Measurements from ENCODE around the gene CAPN15. TPM values are rescaled to one million over a fixed set of nuclear protein-coding genes. Genes with fewer than 3 reads are reported as not detected.
"Not testable (repeated sequence)": the region's sequence is repeated elsewhere in the genome, so short reads cannot be mapped to it uniquely, and the experiment has no call there.

The CAPN15 gene
- total RNA-seq, 1 donor from 2014 or later = 81.8 TPM

GRCh38 chr16:589658-590187 is 62.2 kb downstream of the CAPN15 start, which contains the start of gene RAB40C:
Gene RAB40C, plus strand, starts transcription at chr16:590066. Its CDS starts 226 bp downstream, at chr16:590292.
- DNase-seq (ENCODE audit: low read depth) = peak; percentile 96

GRCh38 chr16:590188-590814 is 62.8 kb downstream of the CAPN15 start:
- DNase-seq (ENCODE audit: low read depth) = peak; percentile 42

- DNase-seq (ENCODE audit: low read depth) = no peak
These were observed 63.3 kb downstream of the CAPN15 start for GRCh38 chr16:590815-591200.

- DNase-seq (ENCODE audit: low read depth) = no peak
These were observed 63.7 kb downstream of the CAPN15 start for GRCh38 chr16:591231-591630.

DNA sequence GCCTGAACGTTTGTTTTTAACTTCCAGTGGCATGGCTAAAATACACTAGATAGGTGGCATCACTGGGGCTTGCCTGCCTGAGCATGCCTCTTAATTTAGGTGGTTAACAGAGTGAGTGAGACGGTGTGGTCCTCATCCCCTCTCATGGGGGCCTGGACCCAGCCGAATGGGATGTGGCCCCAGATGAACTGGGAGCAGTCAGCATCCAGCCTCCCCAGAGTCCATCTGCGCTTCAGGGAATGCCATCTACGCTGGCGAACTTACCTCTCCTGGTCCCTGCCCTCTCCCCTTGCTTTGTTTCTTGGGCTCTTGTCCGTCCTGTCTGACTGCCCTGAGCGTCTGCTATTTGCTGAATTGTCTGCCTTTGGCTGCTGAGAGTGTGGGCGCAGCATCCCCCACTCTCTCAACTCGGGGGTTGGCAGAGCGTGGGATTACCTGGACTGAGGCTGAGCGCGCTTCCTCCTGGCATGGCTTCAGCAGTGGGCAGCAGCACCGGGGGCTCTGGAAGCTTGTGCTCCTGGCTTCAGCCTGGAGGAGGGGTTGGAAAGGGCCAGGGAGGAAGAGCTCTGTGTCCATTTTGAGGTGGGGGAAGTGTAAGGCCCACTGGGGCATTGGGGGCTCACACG is 64.5 kb downstream of the CAPN15 start:
- DNase-seq (ENCODE audit: low read depth) = no peak

GRCh38 chr16:592518-593306 is 65.2 kb downstream of the CAPN15 start:
- no peak for DNase-seq (ENCODE audit: low read depth)

DNA sequence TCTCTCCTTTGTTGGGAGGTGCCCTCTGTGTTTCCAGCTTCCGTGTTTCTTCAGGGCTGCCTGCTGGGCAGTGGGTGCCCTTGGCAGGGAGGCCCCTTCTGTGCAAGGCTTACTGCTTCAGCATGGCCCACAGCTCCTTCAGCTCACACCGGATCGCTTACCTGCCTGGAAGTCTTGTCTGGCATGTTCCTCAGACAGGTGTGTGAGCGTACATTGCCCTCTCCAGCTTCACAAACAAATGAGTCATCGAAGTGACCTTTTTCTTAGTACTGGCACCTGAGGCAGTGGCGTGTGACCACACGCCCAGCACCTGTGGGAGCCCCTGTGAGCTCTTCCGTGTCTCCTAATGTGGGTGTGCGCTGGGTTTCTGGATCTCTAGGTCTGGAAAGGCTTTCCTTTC is 65.9 kb downstream of the CAPN15 start:
- DNase-seq (ENCODE audit: low read depth) = no peak

- no peak for DNase-seq (ENCODE audit: low read depth)
These were observed 66.3 kb downstream of the CAPN15 start for GRCh38 chr16:593807-594206.

DNA sequence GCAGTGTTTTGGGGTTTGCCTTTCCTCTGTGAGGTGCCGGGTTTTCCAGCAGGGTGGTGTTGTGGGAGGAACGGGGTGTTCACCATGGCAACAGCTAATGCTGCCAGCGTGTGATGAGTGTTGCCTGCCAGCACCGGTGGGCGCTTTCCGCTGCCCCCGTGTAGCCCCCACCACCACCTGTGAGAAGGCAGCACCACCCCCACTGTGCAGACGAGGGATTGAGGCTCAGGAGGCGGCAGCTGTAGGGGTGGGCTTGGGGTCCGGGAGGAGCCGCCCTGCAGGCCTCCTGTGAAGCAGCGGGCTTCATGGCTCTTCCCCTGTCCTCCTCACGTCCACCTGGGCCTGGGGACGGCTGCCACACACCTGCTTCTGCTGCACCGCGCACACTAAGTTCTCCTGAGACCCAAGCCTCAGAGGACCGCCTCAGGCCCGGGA is 67.6 kb downstream of the CAPN15 start:
- no peak for DNase-seq (ENCODE audit: low read depth)

GRCh38 chr16:595942-596735 is 68.6 kb downstream of the CAPN15 start:
- DNase-seq (ENCODE audit: low read depth) = peak; percentile 24

- no peak for DNase-seq (ENCODE audit: low read depth)
These were observed 69.2 kb downstream of the CAPN15 start for GRCh38 chr16:596736-597060.

DNA sequence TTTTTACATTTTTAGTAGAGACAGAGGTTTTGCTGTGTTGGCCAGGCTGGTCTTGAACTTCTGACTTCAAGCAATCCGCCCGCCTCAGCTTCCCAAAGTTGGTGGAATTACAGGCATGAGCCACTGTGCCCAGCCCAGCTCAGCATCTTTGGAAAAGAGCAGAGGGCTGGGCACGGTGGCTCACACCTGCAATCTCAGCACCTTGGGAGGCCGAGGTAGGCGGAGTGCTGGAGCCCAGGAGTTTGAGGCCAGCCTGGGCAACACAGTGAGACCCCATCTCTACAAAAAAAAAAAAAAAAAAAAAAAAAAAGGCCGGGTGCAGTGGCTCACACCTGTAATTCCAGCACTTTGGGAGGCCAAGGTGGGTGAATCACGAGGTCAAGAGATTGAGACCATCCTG is 70.1 kb downstream of the CAPN15 start:
- not testable (repeated sequence) for DNase-seq (ENCODE audit: low read depth)

DNA sequence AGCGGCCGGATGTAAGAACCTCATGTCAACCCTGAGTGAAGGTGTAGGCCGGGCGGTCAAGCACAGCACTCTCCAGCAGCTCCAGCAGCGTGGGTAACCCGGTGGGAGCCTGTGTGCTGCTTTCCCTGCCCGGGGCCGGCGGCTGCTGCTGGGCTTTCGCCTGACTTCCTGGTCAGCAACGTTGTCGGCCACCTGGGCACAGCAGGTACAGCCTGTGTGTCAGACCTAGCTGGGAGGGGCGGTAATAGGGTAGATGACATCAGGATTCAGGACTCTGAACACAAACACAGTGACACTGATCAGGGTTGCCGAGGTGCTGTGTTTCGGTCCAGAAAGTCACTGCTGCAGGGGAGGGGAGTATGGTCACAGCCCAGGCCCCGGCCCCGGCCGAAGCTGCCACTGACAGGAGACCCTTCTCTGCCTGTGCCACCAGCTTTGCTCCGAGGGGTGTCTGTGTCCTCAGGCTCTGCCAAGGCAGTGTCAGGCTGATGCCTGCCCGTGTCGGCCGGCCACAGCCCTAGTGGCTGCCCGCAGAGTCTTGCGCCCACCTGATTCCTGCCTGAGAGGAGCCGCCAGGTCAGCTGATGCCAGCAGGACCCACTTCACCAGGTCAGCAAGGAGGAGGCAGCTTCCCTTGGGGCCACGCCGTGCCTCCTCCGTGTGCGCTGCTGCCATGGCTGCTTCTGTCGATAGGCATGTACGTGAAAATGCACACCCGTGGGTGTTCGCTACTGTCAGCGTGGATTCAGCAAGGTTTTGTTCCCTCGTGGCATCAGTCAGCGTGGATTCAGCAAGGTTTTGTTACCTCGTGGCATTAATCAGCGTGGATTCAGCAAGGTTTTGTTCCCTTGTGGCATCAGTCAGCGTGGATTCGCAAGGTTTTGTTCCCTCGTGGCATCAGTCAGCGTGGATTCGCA is 71.6 kb downstream of the CAPN15 start:
- no peak for DNase-seq (ENCODE audit: low read depth)

GRCh38 chr16:600781-601180 is 73.3 kb downstream of the CAPN15 start:
- peak; percentile 32 for DNase-seq (ENCODE audit: low read depth)

DNA sequence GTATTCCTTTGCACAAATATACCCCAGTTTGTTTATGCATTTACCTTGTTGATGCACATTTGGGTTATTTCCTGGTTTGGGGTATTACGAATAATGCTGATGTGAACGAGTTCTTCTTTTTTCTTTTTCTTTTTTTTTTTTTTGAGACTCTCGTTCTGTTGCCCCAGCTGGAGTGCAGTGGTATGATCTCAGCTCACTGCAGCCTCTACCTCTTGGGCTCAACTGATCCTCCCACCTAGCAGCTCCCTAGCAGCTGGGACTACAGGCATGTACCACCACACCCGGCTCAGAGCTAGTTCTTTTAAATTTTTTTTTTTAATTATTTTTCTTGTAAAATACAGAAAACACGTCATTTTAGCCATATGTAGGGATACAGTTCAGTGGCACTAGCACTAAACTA is 76.4 kb downstream of the CAPN15 start:
- no peak for DNase-seq (ENCODE audit: low read depth)

Small RNA genes within 50 kb of the gene (microRNA-seq; reads per million reads assigned to microRNA genes)
- gene MIR3176 = 20.7 reads per million, percentile 40 among the genes with 10 or more reads in this experiment
- gene MIR5587 = 2.1 reads per million, percentile 7 among the genes with 10 or more reads in this experiment

Other genes starting within 250 kb of the CAPN15 start
- gene ARHGDIG, start 247.1 kb upstream of the CAPN15 start, total RNA-seq = 0.48 TPM in 1 of 2 replicates, not detected in the other
- gene PDIA2, start 244.5 kb upstream of the CAPN15 start, total RNA-seq = 0.31 and 0.78 TPM in 2 replicates
- 18.5 and 26.1 TPM in 2 replicates for gene AXIN1, start 175.0 kb upstream of the CAPN15 start, total RNA-seq
- gene MRPL28, start 157.2 kb upstream of the CAPN15 start, total RNA-seq = 103 and 112 TPM in 2 replicates
- gene PGAP6, start 145.7 kb upstream of the CAPN15 start, total RNA-seq = 48.1 and 53.4 TPM in 2 replicates
- 50.3 and 59.1 TPM in 2 replicates for gene NME4, start 130.5 kb upstream of the CAPN15 start, total RNA-seq
- gene DECR2, start 125.8 kb upstream of the CAPN15 start, total RNA-seq = 27.1 and 28.6 TPM in 2 replicates
- 114 and 126 TPM in 2 replicates for gene RAB11FIP3, start 102.1 kb upstream of the CAPN15 start, total RNA-seq
- gene PRR35, start 32.7 kb downstream of the CAPN15 start, total RNA-seq = 2.9 and 12.5 TPM in 2 replicates
- 0.05 and 1.2 TPM in 2 replicates for gene NHLRC4, start 39.3 kb downstream of the CAPN15 start, total RNA-seq
- gene PIGQ, start 42.3 kb downstream of the CAPN15 start, total RNA-seq = 45.4 and 59.9 TPM in 2 replicates
- 17.2 and 19.1 TPM in 2 replicates for gene RAB40C, start 62.4 kb downstream of the CAPN15 start, total RNA-seq
- gene WFIKKN1, start 103.3 kb downstream of the CAPN15 start, total RNA-seq = 0.70 and 0.83 TPM in 2 replicates
- gene METTL26, start 108.6 kb downstream of the CAPN15 start, total RNA-seq = 83.6 and 83.7 TPM in 2 replicates
- 54.5 and 61.2 TPM in 2 replicates for gene MCRIP2, start 114.1 kb downstream of the CAPN15 start, total RNA-seq
- gene WDR90, start 121.7 kb downstream of the CAPN15 start, total RNA-seq = 6.5 and 8.0 TPM in 2 replicates
- 70.3 and 73.9 TPM in 2 replicates for gene RHOT2, start 140.4 kb downstream of the CAPN15 start, total RNA-seq
- gene RHBDL1, start 148.0 kb downstream of the CAPN15 start, total RNA-seq = 1.5 and 1.6 TPM in 2 replicates
- gene STUB1, start 152.7 kb downstream of the CAPN15 start, total RNA-seq = 239 and 243 TPM in 2 replicates
- gene JMJD8, start 156.6 kb downstream of the CAPN15 start, total RNA-seq = 74.5 and 77.7 TPM in 2 replicates
- 11.0 and 12.5 TPM in 2 replicates for gene WDR24, start 162.7 kb downstream of the CAPN15 start, total RNA-seq
- gene FBXL16, start 178.1 kb downstream of the CAPN15 start, total RNA-seq = 0.21 and 0.51 TPM in 2 replicates
- 105 and 172 TPM in 2 replicates for gene METRN, start 187.4 kb downstream of the CAPN15 start, total RNA-seq
- 44.0 and 71.7 TPM in 2 replicates for gene ANTKMT, start 193.4 kb downstream of the CAPN15 start, total RNA-seq
- 5.9 and 6.0 TPM in 2 replicates for gene CCDC78, start 198.7 kb downstream of the CAPN15 start, total RNA-seq
- gene HAGHL, start 199.4 kb downstream of the CAPN15 start, total RNA-seq = 32.6 and 38.5 TPM in 2 replicates
- 39.2 TPM in 2 replicates for gene CIAO3, start 213.3 kb downstream of the CAPN15 start, total RNA-seq
- not detected in 2 replicates for gene MSLN, start 233.0 kb downstream of the CAPN15 start, total RNA-seq

All from myocyte (in vitro differentiated cells).